Smooth muscle cell of the pulmonary artery (primary cell): ENCODE measurements around the gene SEC16A. TPM values are rescaled to one million over a fixed set of nuclear protein-coding genes. Genes with fewer than 3 reads are reported as not detected.

Source experiments
- total RNA-seq: library from RNA; depleted of rRNA; stranded (reverse); fragments of >200 nt; gene quantifications from 2 replicates; pipeline ENCODE4 v1.2.3, GENCODE V29; 2014

SEC16A gene
- 47.1 and 51.4 TPM in 2 replicates for total RNA-seq

GRCh38 chr9:136482793-136483588 is at the start of gene SEC16A:
Gene SEC16A, minus strand, starts transcription at chr9:136483040. Its CDS starts 5,425 bp downstream, at chr9:136477615.

GRCh38 chr9:136439481-136440408 is 43.1 kb downstream of the SEC16A start, which contains the start of gene INPP5E:
Gene INPP5E, minus strand, starts transcription at chr9:136439845. Its CDS starts 426 bp downstream, at chr9:136439419.

GRCh38 chr9:136410500-136411287 is 72.1 kb downstream of the SEC16A start, which contains the start of the genes ENTR1 and PMPCA:
Gene ENTR1, minus strand, starts transcription at chr9:136410614. Its CDS starts 217 bp downstream, at chr9:136410397.
Gene PMPCA, plus strand, starts transcription at chr9:136410658. Its CDS starts 11 bp downstream, at chr9:136410669.

GRCh38 chr9:136400038-136400834 is 82.6 kb downstream of the SEC16A start, which contains the start of gene SNAPC4:
Gene SNAPC4, minus strand, starts transcription at chr9:136400170. Its CDS starts 1,742 bp downstream, at chr9:136398428.

Other genes with a start within 250 kb of the SEC16A start
- 15.8 and 32.2 TPM in 2 replicates for gene QSOX2, start 237.2 kb downstream of the SEC16A start, total RNA-seq
- under 0.01 and 0.07 TPM in 2 replicates for gene CCDC187, start 178.9 kb downstream of the SEC16A start, total RNA-seq
- 41.5 and 63.5 TPM in 2 replicates for gene GPSM1, start 155.5 kb downstream of the SEC16A start, total RNA-seq
- 7.4 and 8.4 TPM in 2 replicates for gene DNLZ, start 119.3 kb downstream of the SEC16A start, total RNA-seq
- gene CARD9, start 109.4 kb downstream of the SEC16A start, total RNA-seq = 0.85 and 3.1 TPM in 2 replicates
- gene SNAPC4, start 82.9 kb downstream of the SEC16A start, total RNA-seq = 5.1 and 6.7 TPM in 2 replicates
- 25.6 and 45.6 TPM in 2 replicates for gene ENTR1, start 72.4 kb downstream of the SEC16A start, total RNA-seq
- gene PMPCA, start 72.4 kb downstream of the SEC16A start, total RNA-seq = 39.4 and 45.8 TPM in 2 replicates
- 7.2 and 12.5 TPM in 2 replicates for gene INPP5E, start 43.2 kb downstream of the SEC16A start, total RNA-seq
- gene NOTCH1, start 63.0 kb upstream of the SEC16A start, total RNA-seq = 34.2 and 36.9 TPM in 2 replicates
- 28.3 and 40.9 TPM in 2 replicates for gene EGFL7, start 179.9 kb upstream of the SEC16A start, total RNA-seq
- 42.9 and 46.8 TPM in 2 replicates for gene AGPAT2, start 204.4 kb upstream of the SEC16A start, total RNA-seq
- gene DIPK1B, start 229.5 kb upstream of the SEC16A start, total RNA-seq = 2.9 and 3.8 TPM in 2 replicates